H1 (cell line): Measurements from ENCODE around the gene BABAM2. TPM values are rescaled to one million over a fixed set of nuclear protein-coding genes. Genes with fewer than 3 reads are reported as not detected.

Source experiments
- CTCF ChIA-PET: fragments of 300-600 bp; sonication (Branson Sonifier 250); formaldehyde crosslinking; loops from one replicate; lab custom pipeline; 2021; ENCODE audit not compliant: partially characterized antibody; lab: Charles Lee
- POLR2A ChIA-PET: fragments of 300-600 bp; sonication (Branson Sonifier 250); formaldehyde crosslinking; loops from one replicate; lab custom pipeline; 2021; ENCODE audit warnings: inconsistent platforms; ENCODE audit not compliant: partially characterized antibody; lab: Charles Lee
- DNase-seq, 2 experiments: peaks; one replicate each; pipeline versions ENCODE4 v3.0.0 to v3.0.0-alpha.2; 2010 to 2022; ENCODE audit warnings: low spot score in 2 of 2, low read depth in 1 of 2, mixed read lengths in 1 of 2
- FAIRE-seq: peaks from 2 replicates; lab custom pipeline; 2011; peaks lifted over from hg19 to GRCh38; lab: Jason Lieb, UNC
- H2AFZ ChIP-seq: 2 replicates; pipeline ENCODE4 v1.8.1; 2012; ENCODE audit warnings: low read length, inconsistent platforms
- H2AK5ac ChIP-seq: 2 replicates; pipeline ENCODE4 v1.6.1; 2013; ENCODE audit warnings: low read depth, low read length
- H2BK120ac ChIP-seq: replicated peaks from 2 replicates; pipeline ENCODE3; 2013; ENCODE audit warnings: low read depth, low read length, inconsistent platforms
- H2BK12ac ChIP-seq: 2 replicates; pipeline ENCODE4 v1.6.1; 2013; ENCODE audit warnings: low read depth, low read length
- H2BK15ac ChIP-seq: 2 replicates; pipeline ENCODE4 v1.6.1; 2013; ENCODE audit warnings: low read length
- H2BK20ac ChIP-seq: 2 replicates; pipeline ENCODE4 v1.6.1; 2013; ENCODE audit warnings: low read length
- H2BK5ac ChIP-seq: 2 replicates; pipeline ENCODE4 v1.6.1; 2013; ENCODE audit warnings: low read depth, low read length
- H3K14ac ChIP-seq: 2 replicates; pipeline ENCODE4 v1.6.1; 2013; ENCODE audit warnings: inconsistent platforms; ENCODE audit not compliant: insufficient read length
- H3K18ac ChIP-seq: 2 replicates; pipeline ENCODE4 v1.6.1; 2013; ENCODE audit warnings: low read length; ENCODE audit errors: extremely low read depth
- H3K23ac ChIP-seq: 2 replicates; pipeline ENCODE4 v1.6.1; 2013; ENCODE audit warnings: inconsistent platforms; ENCODE audit not compliant: insufficient read length
- H3K23me2 ChIP-seq: 2 replicates; pipeline ENCODE4 v1.6.1; 2013; ENCODE audit warnings: low read depth, low read length
- H3K27ac ChIP-seq: 2 replicates; pipeline ENCODE4 v1.6.1; 2011; ENCODE audit warnings: low read depth, low read length, inconsistent platforms
- H3K27me3 ChIP-seq, 4 experiments: replicated peaks in 1 of 4; 1 replicate in 1 of 4; 2 replicates in 3 of 4; pipeline versions ENCODE4 v1.6.1 to v1.8.1; 2011 to 2013; ENCODE audit warnings: low read length in 3 of 4, mild to moderate bottlenecking in 3 of 4, inconsistent platforms in 2 of 4, mixed read lengths in 2 of 4, moderate library complexity in 1 of 4; ENCODE audit not compliant: control insufficient read depth in 3 of 4, insufficient read depth in 3 of 4; ENCODE audit errors: extremely low read depth in 1 of 4
- H3K36me3 ChIP-seq, 4 experiments: 2 replicates each; pipeline versions ENCODE4 v1.6.1 to v1.8.1; 2011 to 2013; ENCODE audit warnings: mild to moderate bottlenecking in 4 of 4, low read length in 3 of 4, moderate library complexity in 2 of 4, control low read depth in 1 of 4, inconsistent platforms in 1 of 4; ENCODE audit not compliant: insufficient read depth in 4 of 4, control insufficient read depth in 2 of 4
- H3K4ac ChIP-seq: replicated peaks from 2 replicates; pipeline ENCODE3; 2013; ENCODE audit warnings: low read length, low read depth, mixed read lengths, inconsistent platforms; ENCODE audit not compliant: insufficient read length
- H3K4me1 ChIP-seq, 4 experiments: replicated peaks in 1 of 4; 1 replicate in 1 of 4; 2 replicates in 3 of 4; pipeline versions ENCODE4 v1.6.1 to v1.8.1; 2011 to 2013; ENCODE audit warnings: low read length in 3 of 4, inconsistent platforms in 2 of 4, mixed read lengths in 1 of 4; ENCODE audit not compliant: insufficient read depth in 4 of 4, control insufficient read depth in 3 of 4
- H3K4me2 ChIP-seq, 2 experiments: 2 replicates each; pipeline versions ENCODE4 v1.6.1 to v1.8.1; 2011 to 2013; ENCODE audit warnings: low read depth in 2 of 2, low read length in 2 of 2, control low read depth in 1 of 2, inconsistent platforms in 1 of 2, mild to moderate bottlenecking in 1 of 2; ENCODE audit not compliant: insufficient read depth in 1 of 2
- H3K4me3 ChIP-seq, 4 experiments: fragments of 200-600, 300-600 bp in 1 of 4; sonication (generic), shearing (Covaris generic), sonication (Bioruptor Twin) in 1 of 4; 2 replicates each; pipeline versions ENCODE4 v1.5.1 to v1.8.1; 2011 to 2016; ENCODE audit warnings: low read length in 4 of 4, low read depth in 3 of 4, control low read depth in 2 of 4, inconsistent platforms in 2 of 4, mild to moderate bottlenecking in 2 of 4, mixed read lengths in 1 of 4, moderate library complexity in 1 of 4; ENCODE audit not compliant: insufficient read depth in 2 of 4; ENCODE audit errors: extremely low read depth in 1 of 4
- H3K56ac ChIP-seq: replicated peaks from 2 replicates; pipeline ENCODE3; 2013; ENCODE audit warnings: low read depth, mild to moderate bottlenecking, mixed read lengths, low read length, inconsistent platforms; ENCODE audit not compliant: insufficient read length
- H3K79me1 ChIP-seq: 2 replicates; pipeline ENCODE4 v1.6.1; 2013; ENCODE audit warnings: low read depth, low read length, control low read depth
- H3K79me2 ChIP-seq, 2 experiments: 2 replicates each; pipeline versions ENCODE4 v1.6.1 to v1.8.1; 2012 to 2013; ENCODE audit warnings: low read length in 2 of 2, mild to moderate bottlenecking in 2 of 2, inconsistent platforms in 1 of 2; ENCODE audit not compliant: insufficient read depth in 2 of 2, control insufficient read depth in 1 of 2
- H3K9ac ChIP-seq, 4 experiments: replicated peaks in 1 of 4; 1 replicate in 1 of 4; 2 replicates in 3 of 4; pipeline versions ENCODE4 v1.6.1 to v1.8.1; 2011 to 2013; ENCODE audit warnings: low read depth in 3 of 4, low read length in 3 of 4, control low read depth in 2 of 4, mild to moderate bottlenecking in 2 of 4, moderate library complexity in 2 of 4, inconsistent platforms in 1 of 4; ENCODE audit errors: extremely low read depth in 1 of 4
- H3K9me3 ChIP-seq, 2 experiments: 2 replicates each; pipeline versions ENCODE4 v1.6.1 to v1.8.1; 2012 to 2013; ENCODE audit warnings: mild to moderate bottlenecking in 2 of 2, moderate library complexity in 2 of 2, control low read depth in 1 of 2, inconsistent platforms in 1 of 2, low read depth in 1 of 2, low read length in 1 of 2, mixed read lengths in 1 of 2; ENCODE audit not compliant: insufficient read depth in 2 of 2
- H4K20me1 ChIP-seq, 2 experiments: replicated peaks in 1 of 2; 2 replicates each; pipeline versions ENCODE3 to v1.8.1; 2011 to 2013; ENCODE audit warnings: inconsistent platforms in 2 of 2, low read length in 2 of 2, mild to moderate bottlenecking in 1 of 2; ENCODE audit not compliant: insufficient read depth in 2 of 2, control insufficient read depth in 1 of 2
- H4K5ac ChIP-seq: 2 replicates; pipeline ENCODE4 v1.6.1; 2013; ENCODE audit warnings: low read length, low read depth, mixed read lengths, inconsistent platforms; ENCODE audit not compliant: insufficient read length
- H4K8ac ChIP-seq: 2 replicates; pipeline ENCODE4 v1.8.0; 2013; ENCODE audit warnings: mild to moderate bottlenecking, moderate library complexity, low read length, inconsistent platforms; ENCODE audit not compliant: insufficient read depth; ENCODE audit errors: extremely low read depth
- H4K91ac ChIP-seq: replicated peaks from 2 replicates; pipeline ENCODE3; 2013; ENCODE audit warnings: low read length, mixed read lengths, inconsistent platforms; ENCODE audit not compliant: insufficient read length
- ASH2L ChIP-seq: fragments of 200-600, 300-600 bp; sonication (generic); IDR thresholded peaks from one replicate; pipeline ENCODE4 v1.7.1; 2017; ENCODE audit warnings: low read length
- CBX8 ChIP-seq: fragments of 300-800, 300-1000 bp; sonication (generic); IDR thresholded peaks from 2 replicates; pipeline ENCODE4 v1.7.1; 2016; ENCODE audit warnings: low read depth, low read length, borderline replicate concordance
- CEBPB ChIP-seq: IDR thresholded peaks from 2 replicates; pipeline ENCODE4 v1.6.1; 2012; ENCODE audit warnings: low read depth, low read length
- CTBP2 ChIP-seq: IDR thresholded peaks from 2 replicates; pipeline ENCODE4 v1.7.0; 2011; ENCODE audit warnings: borderline replicate concordance, mild to moderate bottlenecking, moderate library complexity, mixed read lengths, low read length; ENCODE audit not compliant: insufficient read depth, insufficient read length
- CTCF ChIP-seq, 3 experiments: IDR thresholded peaks; 1 replicate in 2 of 3; 2 replicates in 1 of 3; pipeline versions ENCODE4 v1.5.1 to v1.6.1; 2011; ENCODE audit warnings: low read length in 3 of 3, mild to moderate bottlenecking in 3 of 3, inconsistent platforms in 2 of 3, low read depth in 1 of 3, moderate library complexity in 1 of 3; ENCODE audit not compliant: insufficient read depth in 1 of 3; ENCODE audit errors: control extremely low read depth in 1 of 3
- E2F6 ChIP-seq: IDR thresholded peaks from 2 replicates; pipeline ENCODE4 v1.6.1; 2012; ENCODE audit warnings: inconsistent platforms
- GABPA ChIP-seq: IDR thresholded peaks from 2 replicates; pipeline ENCODE4 v1.6.1; 2011; ENCODE audit warnings: mild to moderate bottlenecking, low read length, moderate library complexity, borderline replicate concordance; ENCODE audit not compliant: insufficient read depth
- RXRA ChIP-seq: IDR thresholded peaks from 2 replicates; pipeline ENCODE4 v1.6.1; 2011; ENCODE audit warnings: low read depth, mild to moderate bottlenecking, low read length, moderate library complexity; ENCODE audit not compliant: insufficient read depth
- TAF7 ChIP-seq: optimal IDR thresholded peaks from 2 replicates; pipeline ENCODE3; 2011; ENCODE audit warnings: low read depth, mild to moderate bottlenecking, inconsistent platforms, low read length, moderate library complexity, borderline replicate concordance
- TEAD4 ChIP-seq: IDR thresholded peaks from 2 replicates; pipeline ENCODE4 v1.6.1; 2012; ENCODE audit warnings: low read depth, low read length, inconsistent platforms, mixed read lengths
- ZNF274 ChIP-seq: IDR thresholded peaks from 2 replicates; pipeline ENCODE4 v1.7.0; 2012; ENCODE audit warnings: low read length, borderline replicate concordance; ENCODE audit errors: extremely low read depth
- WGBS, 2 experiments: shearing (Covaris generic) in 1 of 2; methylation state at CpG; one replicate each; pipeline versions ENCODE4 v1.1.6 to v1.1.7; 2013 to 2015; ENCODE audit warnings: low lambda C conversion rate in 2 of 2, mixed read lengths in 2 of 2, inconsistent platforms in 1 of 2, low coverage in 1 of 2, missing lambda C conversion rate in 1 of 2; ENCODE audit not compliant: insufficient replicate concordance in 2 of 2, insufficient coverage in 1 of 2, insufficient read length in 1 of 2; ENCODE audit errors: extremely low coverage in 1 of 2, missing lambda C conversion rate in 1 of 2; 5-methylcytosine and 5-hydroxymethylcytosine counted together
- polyA plus RNA-seq, 7 experiments: library from polyadenylated mRNA; depleted of rRNA in 3 of 7; stranded (reverse) in 5 of 7; unstranded in 2 of 7; fragments of >200 nt in 5 of 7; fragments of 200-250 nt in 2 of 7; gene quantifications; 1 replicate in 5 of 7; 2 replicates in 1 of 7; 4 replicates in 1 of 7; pipeline versions ENCODE4 v1.2.1 to v1.2.3, GENCODE V29; 2011 to 2013; ENCODE audit warnings: missing spikeins in 2 of 7, mixed read lengths in 2 of 7
- total RNA-seq: library from RNA; stranded (reverse); fragmentation: NEBNext Ultra II Directional; extraction: Animal tissue kit (Norgen Biotek cat#: 25700); gene quantifications from 2 replicates; pipeline ENCODE4 v1.2.1, GENCODE V29; 2021

Gene BABAM2
- total and polyA plus RNA-seq, 2 of the 8 experiments (the other 6 are each of a cell fraction or from before 2014, with no cell fraction given), result 15.8 to 20.9 TPM

- CTCF ChIA-PET, result no interaction called here
- no peak overlapping the region for H3K27ac ChIP-seq
- TF ChIP-seq ASH2L (no peak), GABPA (no peak), CBX8 (no peak), CTCF (IDR thresholded peaks at IDR 0.05; ENCODE audit: control extremely low read depth in 1 of 3, insufficient read depth in 1 of 3, low read depth in 1 of 3, low read length in 3 of 3) (no peak), TAF7 (no peak), RXRA (no peak), ZNF274 (no peak), CTBP2 (no peak), CEBPB (no peak), E2F6 (no peak), TEAD4 (no peak)
Measured at GRCh38 chr2:27901234-27901633, 10.7 kb downstream of the BABAM2 start.

More at GRCh38 chr2:27901234-27901633, 10.7 kb downstream of the BABAM2 start:
- Histone ChIP-seq H2BK5ac (no peak overlapping the region), H3K9ac (no peak overlapping the region), H3K23me2 (no peaks in the 10 kb centered on the region), H3K4ac (no peak overlapping the region), H3K4me2 (no peak overlapping the region), H3K79me2 (no peaks in the 10 kb centered on the region), H4K8ac (no peak overlapping the region), H3K14ac (no peak overlapping the region), H3K18ac (no peak overlapping the region), H3K4me3 (no peak overlapping the region), H3K9me3 (no peaks in the 10 kb centered on the region), H4K20me1 (no peaks in the 10 kb centered on the region), H3K36me3 (peaks cover 0 to 2% (median 0%) of the 10 kb centered on the region in 4 experiments; a peak in 2 of 8 replicates), H3K27me3 (no peaks in the 10 kb centered on the region), H3K23ac (no peak overlapping the region), H2BK15ac (no peak overlapping the region), H2AK5ac (no peak overlapping the region), H4K91ac (no peak overlapping the region), H3K79me1 (no peaks in the 10 kb centered on the region), H2BK20ac (no peak overlapping the region), H3K4me1 (no peaks in the 10 kb centered on the region), H3K56ac (no peak overlapping the region), H4K5ac (no peak overlapping the region), H2BK120ac (no peak overlapping the region), H2AFZ (no peak overlapping the region), H2BK12ac (no peak overlapping the region)
- POLR2A ChIA-PET, result interaction anchor here (0.6 to 1.9 kb wide), 2 partner anchors 11 to 161 kb away, joined by 3 to 4 read pairs; partner anchors contain the start of genes BABAM2 and RBKS
- 85% methylated on average over 1 of the region's 1 CpG; no CpG with 5 or more reads in 1 of the 2 experiments for WGBS, 2 experiments
- no peak for DNase-seq
- no peak for FAIRE-seq
